OCI-LY3 (cell line): ENCODE results near the gene TBC1D16.
"Not testable (repeated sequence)": the region's sequence is repeated elsewhere in the genome, so short reads cannot be mapped to it uniquely, and the experiment has no call there.

Experiments used
- H2AFZ ChIP-seq: fragments of 200-600, 300-600 bp; shearing (Covaris generic); 2 replicates; pipeline ENCODE4 v1.6.0; 2014; ENCODE audit warnings: antibody characterized with exemption, low read depth, low read length
- H3K27ac ChIP-seq: fragments of 200-600, 300-600 bp; sonication (generic); 2 replicates; pipeline ENCODE4 v1.5.1; 2014; ENCODE audit warnings: mild to moderate bottlenecking, low read length, moderate library complexity, mixed read lengths
- H3K27me3 ChIP-seq: fragments of 200-600, 300-600 bp; sonication (generic); 2 replicates; pipeline ENCODE4 v1.6.1; 2014; ENCODE audit warnings: low read depth, low read length, mixed read lengths
- H3K36me3 ChIP-seq: fragments of 200-600, 300-600 bp; sonication (generic); replicated peaks from 2 replicates; pipeline ENCODE3; 2014; ENCODE audit warnings: low read depth, low read length, mixed read lengths
- H3K4me1 ChIP-seq: fragments of 300-600, 200-600 bp; sonication (generic); 2 replicates; pipeline ENCODE4 v1.6.1; 2014; ENCODE audit warnings: low read length, mixed read lengths
- H3K4me2 ChIP-seq: fragments of 200-600, 300-600 bp; sonication (generic); 2 replicates; pipeline ENCODE4 v1.6.1; 2014; ENCODE audit warnings: low read length, mixed read lengths
- H3K4me3 ChIP-seq: fragments of 300-600, 200-600 bp; sonication (generic); 2 replicates; pipeline ENCODE4 v1.5.1; 2014; ENCODE audit warnings: antibody characterized with exemption, mild to moderate bottlenecking, low read length, moderate library complexity
- H3K79me2 ChIP-seq: fragments of 300-600, 200-600 bp; shearing (Covaris generic); 2 replicates; pipeline ENCODE4 v1.6.1; 2014; ENCODE audit warnings: mild to moderate bottlenecking, low read length, mixed read lengths
- H3K9ac ChIP-seq: fragments of 300-600, 200-600 bp; shearing (Covaris generic); 2 replicates; pipeline ENCODE4 v1.6.0; 2014; ENCODE audit warnings: mild to moderate bottlenecking, low read length, moderate library complexity
- H3K9me3 ChIP-seq: fragments of 200-600, 300-600 bp; shearing (Covaris generic); 2 replicates; pipeline ENCODE4 v1.6.1; 2014; ENCODE audit warnings: low read length, mixed read lengths; ENCODE audit not compliant: insufficient read depth
- H4K20me1 ChIP-seq: fragments of 200-600, 300-600 bp; sonication (generic); 2 replicates; pipeline ENCODE4 v1.6.1; 2016; ENCODE audit warnings: low read length, mixed read lengths; ENCODE audit not compliant: insufficient read depth
- CTCF ChIP-seq: fragments of 200-600, 300-600 bp; sonication (generic); IDR thresholded peaks from 2 replicates; pipeline ENCODE4 v1.5.1; 2014; ENCODE audit warnings: antibody characterized with exemption, low read length, low read depth
- EZH2phosphoT487 ChIP-seq: fragments of 200-600 bp; shearing (Covaris generic); IDR thresholded peaks from 2 replicates; pipeline ENCODE4 v1.6.1; 2018; ENCODE audit warnings: antibody characterized with exemption, mixed run types, low read depth

The TBC1D16 gene

GRCh38 chr17:79959042-79959441 is 76.6 kb downstream of the TBC1D16 start:
- TF ChIP-seq EZH2phosphoT487 = no peak
- TF ChIP-seq CTCF = no peak

GRCh38 chr17:79956853-79957252 is 78.8 kb downstream of the TBC1D16 start:
- peaks cover 10% of the 10 kb centered on the region for H3K4me1 ChIP-seq
- no peak overlapping the region for H2AFZ ChIP-seq
- no peaks in the 10 kb centered on the region for H3K27me3 ChIP-seq
- H3K9me3 ChIP-seq = no peaks in the 10 kb centered on the region
- no peak overlapping the region for H3K4me2 ChIP-seq
- H3K79me2 ChIP-seq = no peaks in the 10 kb centered on the region
- no peak overlapping the region for H3K4me3 ChIP-seq
- no peaks in the 10 kb centered on the region for H3K36me3 ChIP-seq
- TF ChIP-seq EZH2phosphoT487 (no peak), CTCF (no peak)
- H3K9ac ChIP-seq = no peak overlapping the region
- no peaks in the 10 kb centered on the region for H4K20me1 ChIP-seq
- H3K27ac ChIP-seq = no peak overlapping the region

More at GRCh38 chr17:79959042-79959441, 76.6 kb downstream of the TBC1D16 start:
- H3K36me3 ChIP-seq = no peaks in the 10 kb centered on the region
- no peaks in the 10 kb centered on the region for H3K27me3 ChIP-seq
- no peak overlapping the region for H2AFZ ChIP-seq
- no peaks in the 10 kb centered on the region for H4K20me1 ChIP-seq
- no peak overlapping the region for H3K4me3 ChIP-seq
- no peaks in the 10 kb centered on the region for H3K79me2 ChIP-seq
- no peak overlapping the region for H3K4me2 ChIP-seq
- no peak overlapping the region for H3K9ac ChIP-seq
- no peak overlapping the region for H3K27ac ChIP-seq
- peaks cover 10% of the 10 kb centered on the region for H3K4me1 ChIP-seq
- H3K9me3 ChIP-seq = no peaks in the 10 kb centered on the region

- not testable (repeated sequence) for H3K27me3 ChIP-seq, H3K36me3 ChIP-seq, H3K27ac ChIP-seq, H2AFZ ChIP-seq, H3K9ac ChIP-seq, H4K20me1 ChIP-seq, H3K9me3 ChIP-seq, H3K4me3 ChIP-seq, H3K4me2 ChIP-seq, H3K79me2 ChIP-seq
- peaks cover 10% of the 10 kb centered on the region for H3K4me1 ChIP-seq
These were observed 79.3 kb downstream of the TBC1D16 start for GRCh38 chr17:79956441-79956735.

- Histone ChIP-seq H3K4me2 (no peak overlapping the region), H3K79me2 (no peaks in the 10 kb centered on the region), H3K27ac (no peak overlapping the region), H3K36me3 (no peaks in the 10 kb centered on the region), H2AFZ (no peak overlapping the region), H3K9ac (no peak overlapping the region), H3K9me3 (no peaks in the 10 kb centered on the region), H3K4me1 (peaks cover 8% of the 10 kb centered on the region), H4K20me1 (no peaks in the 10 kb centered on the region), H3K27me3 (no peaks in the 10 kb centered on the region), H3K4me3 (no peak overlapping the region)
- TF ChIP-seq CTCF (no peak), EZH2phosphoT487 (no peak)
These were observed 79.8 kb downstream of the TBC1D16 start for GRCh38 chr17:79955691-79956440.
